H1 (cell line): ENCODE measurements around the gene ARMC10. TPM values are rescaled to one million over a fixed set of nuclear protein-coding genes. Genes with fewer than 3 reads are reported as not detected.

Experiments used
- CTCF ChIA-PET: fragments of 300-600 bp; sonication (Branson Sonifier 250); formaldehyde crosslinking; loops from one replicate; lab custom pipeline; 2021; ENCODE audit not compliant: partially characterized antibody; lab: Charles Lee
- POLR2A ChIA-PET: fragments of 300-600 bp; sonication (Branson Sonifier 250); formaldehyde crosslinking; loops from one replicate; lab custom pipeline; 2021; ENCODE audit warnings: inconsistent platforms; ENCODE audit not compliant: partially characterized antibody; lab: Charles Lee
- DNase-seq, 2 experiments: peaks; one replicate each; pipeline versions ENCODE4 v3.0.0 to v3.0.0-alpha.2; 2010 to 2022; ENCODE audit warnings: low spot score in 2 of 2, low read depth in 1 of 2, mixed read lengths in 1 of 2
- FAIRE-seq: peaks from 2 replicates; lab custom pipeline; 2011; peaks lifted over from hg19 to GRCh38; lab: Jason Lieb, UNC
- H2AFZ ChIP-seq: 2 replicates; pipeline ENCODE4 v1.8.1; 2012; ENCODE audit warnings: low read length, inconsistent platforms
- H2AK5ac ChIP-seq: 2 replicates; pipeline ENCODE4 v1.6.1; 2013; ENCODE audit warnings: low read depth, low read length
- H2BK120ac ChIP-seq: replicated peaks from 2 replicates; pipeline ENCODE3; 2013; ENCODE audit warnings: low read depth, low read length, inconsistent platforms
- H2BK12ac ChIP-seq: 2 replicates; pipeline ENCODE4 v1.6.1; 2013; ENCODE audit warnings: low read depth, low read length
- H2BK15ac ChIP-seq: 2 replicates; pipeline ENCODE4 v1.6.1; 2013; ENCODE audit warnings: low read length
- H2BK20ac ChIP-seq: 2 replicates; pipeline ENCODE4 v1.6.1; 2013; ENCODE audit warnings: low read length
- H2BK5ac ChIP-seq: 2 replicates; pipeline ENCODE4 v1.6.1; 2013; ENCODE audit warnings: low read depth, low read length
- H3K14ac ChIP-seq: 2 replicates; pipeline ENCODE4 v1.6.1; 2013; ENCODE audit warnings: inconsistent platforms; ENCODE audit not compliant: insufficient read length
- H3K18ac ChIP-seq: 2 replicates; pipeline ENCODE4 v1.6.1; 2013; ENCODE audit warnings: low read length; ENCODE audit errors: extremely low read depth
- H3K23ac ChIP-seq: 2 replicates; pipeline ENCODE4 v1.6.1; 2013; ENCODE audit warnings: inconsistent platforms; ENCODE audit not compliant: insufficient read length
- H3K23me2 ChIP-seq: 2 replicates; pipeline ENCODE4 v1.6.1; 2013; ENCODE audit warnings: low read depth, low read length
- H3K27ac ChIP-seq: 2 replicates; pipeline ENCODE4 v1.6.1; 2011; ENCODE audit warnings: low read depth, low read length, inconsistent platforms
- H3K27me3 ChIP-seq, 4 experiments: replicated peaks in 1 of 4; 1 replicate in 1 of 4; 2 replicates in 3 of 4; pipeline versions ENCODE4 v1.6.1 to v1.8.1; 2011 to 2013; ENCODE audit warnings: low read length in 3 of 4, mild to moderate bottlenecking in 3 of 4, inconsistent platforms in 2 of 4, mixed read lengths in 2 of 4, moderate library complexity in 1 of 4; ENCODE audit not compliant: control insufficient read depth in 3 of 4, insufficient read depth in 3 of 4; ENCODE audit errors: extremely low read depth in 1 of 4
- H3K36me3 ChIP-seq, 4 experiments: 2 replicates each; pipeline versions ENCODE4 v1.6.1 to v1.8.1; 2011 to 2013; ENCODE audit warnings: mild to moderate bottlenecking in 4 of 4, low read length in 3 of 4, moderate library complexity in 2 of 4, control low read depth in 1 of 4, inconsistent platforms in 1 of 4; ENCODE audit not compliant: insufficient read depth in 4 of 4, control insufficient read depth in 2 of 4
- H3K4ac ChIP-seq: replicated peaks from 2 replicates; pipeline ENCODE3; 2013; ENCODE audit warnings: low read length, low read depth, mixed read lengths, inconsistent platforms; ENCODE audit not compliant: insufficient read length
- H3K4me1 ChIP-seq, 4 experiments: replicated peaks in 1 of 4; 1 replicate in 1 of 4; 2 replicates in 3 of 4; pipeline versions ENCODE4 v1.6.1 to v1.8.1; 2011 to 2013; ENCODE audit warnings: low read length in 3 of 4, inconsistent platforms in 2 of 4, mixed read lengths in 1 of 4; ENCODE audit not compliant: insufficient read depth in 4 of 4, control insufficient read depth in 3 of 4
- H3K4me2 ChIP-seq, 2 experiments: 2 replicates each; pipeline versions ENCODE4 v1.6.1 to v1.8.1; 2011 to 2013; ENCODE audit warnings: low read depth in 2 of 2, low read length in 2 of 2, control low read depth in 1 of 2, inconsistent platforms in 1 of 2, mild to moderate bottlenecking in 1 of 2; ENCODE audit not compliant: insufficient read depth in 1 of 2
- H3K4me3 ChIP-seq, 4 experiments: fragments of 200-600, 300-600 bp in 1 of 4; sonication (generic), shearing (Covaris generic), sonication (Bioruptor Twin) in 1 of 4; 2 replicates each; pipeline versions ENCODE4 v1.5.1 to v1.8.1; 2011 to 2016; ENCODE audit warnings: low read length in 4 of 4, low read depth in 3 of 4, control low read depth in 2 of 4, inconsistent platforms in 2 of 4, mild to moderate bottlenecking in 2 of 4, mixed read lengths in 1 of 4, moderate library complexity in 1 of 4; ENCODE audit not compliant: insufficient read depth in 2 of 4; ENCODE audit errors: extremely low read depth in 1 of 4
- H3K56ac ChIP-seq: replicated peaks from 2 replicates; pipeline ENCODE3; 2013; ENCODE audit warnings: low read depth, mild to moderate bottlenecking, mixed read lengths, low read length, inconsistent platforms; ENCODE audit not compliant: insufficient read length
- H3K79me1 ChIP-seq: 2 replicates; pipeline ENCODE4 v1.6.1; 2013; ENCODE audit warnings: low read depth, low read length, control low read depth
- H3K79me2 ChIP-seq, 2 experiments: 2 replicates each; pipeline versions ENCODE4 v1.6.1 to v1.8.1; 2012 to 2013; ENCODE audit warnings: low read length in 2 of 2, mild to moderate bottlenecking in 2 of 2, inconsistent platforms in 1 of 2; ENCODE audit not compliant: insufficient read depth in 2 of 2, control insufficient read depth in 1 of 2
- H3K9ac ChIP-seq, 4 experiments: replicated peaks in 1 of 4; 1 replicate in 1 of 4; 2 replicates in 3 of 4; pipeline versions ENCODE4 v1.6.1 to v1.8.1; 2011 to 2013; ENCODE audit warnings: low read depth in 3 of 4, low read length in 3 of 4, control low read depth in 2 of 4, mild to moderate bottlenecking in 2 of 4, moderate library complexity in 2 of 4, inconsistent platforms in 1 of 4; ENCODE audit errors: extremely low read depth in 1 of 4
- H3K9me3 ChIP-seq, 2 experiments: 2 replicates each; pipeline versions ENCODE4 v1.6.1 to v1.8.1; 2012 to 2013; ENCODE audit warnings: mild to moderate bottlenecking in 2 of 2, moderate library complexity in 2 of 2, control low read depth in 1 of 2, inconsistent platforms in 1 of 2, low read depth in 1 of 2, low read length in 1 of 2, mixed read lengths in 1 of 2; ENCODE audit not compliant: insufficient read depth in 2 of 2
- H4K20me1 ChIP-seq, 2 experiments: replicated peaks in 1 of 2; 2 replicates each; pipeline versions ENCODE3 to v1.8.1; 2011 to 2013; ENCODE audit warnings: inconsistent platforms in 2 of 2, low read length in 2 of 2, mild to moderate bottlenecking in 1 of 2; ENCODE audit not compliant: insufficient read depth in 2 of 2, control insufficient read depth in 1 of 2
- H4K5ac ChIP-seq: 2 replicates; pipeline ENCODE4 v1.6.1; 2013; ENCODE audit warnings: low read length, low read depth, mixed read lengths, inconsistent platforms; ENCODE audit not compliant: insufficient read length
- H4K8ac ChIP-seq: 2 replicates; pipeline ENCODE4 v1.8.0; 2013; ENCODE audit warnings: mild to moderate bottlenecking, moderate library complexity, low read length, inconsistent platforms; ENCODE audit not compliant: insufficient read depth; ENCODE audit errors: extremely low read depth
- H4K91ac ChIP-seq: replicated peaks from 2 replicates; pipeline ENCODE3; 2013; ENCODE audit warnings: low read length, mixed read lengths, inconsistent platforms; ENCODE audit not compliant: insufficient read length
- ASH2L ChIP-seq: fragments of 200-600, 300-600 bp; sonication (generic); IDR thresholded peaks from one replicate; pipeline ENCODE4 v1.7.1; 2017; ENCODE audit warnings: low read length
- CBX8 ChIP-seq: fragments of 300-800, 300-1000 bp; sonication (generic); IDR thresholded peaks from 2 replicates; pipeline ENCODE4 v1.7.1; 2016; ENCODE audit warnings: low read depth, low read length, borderline replicate concordance
- HDAC6 ChIP-seq: IDR thresholded peaks from one replicate; pipeline ENCODE4 v1.7.1; 2012; ENCODE audit warnings: low read depth, mild to moderate bottlenecking, inconsistent platforms, low read length, moderate library complexity
- RBBP5 ChIP-seq: IDR thresholded peaks from 2 replicates; pipeline ENCODE4 v1.7.1; 2012; ENCODE audit warnings: low read depth, mild to moderate bottlenecking, inconsistent platforms, low read length, moderate library complexity, borderline replicate concordance
- ZNF274 ChIP-seq: IDR thresholded peaks from 2 replicates; pipeline ENCODE4 v1.7.0; 2012; ENCODE audit warnings: low read length, borderline replicate concordance; ENCODE audit errors: extremely low read depth
- WGBS, 2 experiments: shearing (Covaris generic) in 1 of 2; methylation state at CpG; one replicate each; pipeline versions ENCODE4 v1.1.6 to v1.1.7; 2013 to 2015; ENCODE audit warnings: low lambda C conversion rate in 2 of 2, mixed read lengths in 2 of 2, inconsistent platforms in 1 of 2, low coverage in 1 of 2, missing lambda C conversion rate in 1 of 2; ENCODE audit not compliant: insufficient replicate concordance in 2 of 2, insufficient coverage in 1 of 2, insufficient read length in 1 of 2; ENCODE audit errors: extremely low coverage in 1 of 2, missing lambda C conversion rate in 1 of 2; 5-methylcytosine and 5-hydroxymethylcytosine counted together
- long read RNA-seq, 2 experiments: library from RNA in 1 of 2; library from capped mRNA in 1 of 2; stranded (forward); transcript quantifications; one replicate each; pipeline ENCODE4 v2.0.0, GENCODE V29; 2021; ENCODE audit warnings: inconsistent platforms in 1 of 2
- polyA minus RNA-seq, 3 experiments: library from RNA; depleted of rRNA, polyadenylated mRNA; stranded (reverse); fragments of >200 nt; gene quantifications; 1 replicate in 2 of 3; 2 replicates in 1 of 3; pipeline ENCODE4 v1.2.3, GENCODE V29; 2011
- polyA plus RNA-seq, 7 experiments: library from polyadenylated mRNA; depleted of rRNA in 3 of 7; stranded (reverse) in 5 of 7; unstranded in 2 of 7; fragments of >200 nt in 5 of 7; fragments of 200-250 nt in 2 of 7; gene quantifications; 1 replicate in 5 of 7; 2 replicates in 1 of 7; 4 replicates in 1 of 7; pipeline versions ENCODE4 v1.2.1 to v1.2.3, GENCODE V29; 2011 to 2013; ENCODE audit warnings: missing spikeins in 2 of 7, mixed read lengths in 2 of 7
- total RNA-seq: library from RNA; stranded (reverse); fragmentation: NEBNext Ultra II Directional; extraction: Animal tissue kit (Norgen Biotek cat#: 25700); gene quantifications from 2 replicates; pipeline ENCODE4 v1.2.1, GENCODE V29; 2021
- TF ChIP-seq, protein P1 (sequence below): IDR thresholded peaks from 2 replicates; pipeline ENCODE4 v1.6.1; 2011; ENCODE audit warnings: low read depth, mild to moderate bottlenecking, low read length; ENCODE audit not compliant: insufficient read depth

ARMC10 gene
- total RNA-seq: 43.4 and 44.3 TPM in 2 replicates
- 12.1 and 16.4 TPM in 2 replicates for polyA plus RNA-seq (2011; rRNA removed)
- polyA plus RNA-seq (2011; cell fraction: cytosol; rRNA removed): 26.8 TPM
- 9.2 TPM for polyA plus RNA-seq (2011; cell fraction: nucleus; rRNA removed)
- polyA plus RNA-seq (2012, experiment 1 of 2): 20.8 to 32.6 TPM (median 23.7 TPM) in 4 replicates
- polyA plus RNA-seq (2012, experiment 2 of 2): 15.7 TPM
- polyA plus RNA-seq (2013, experiment 1 of 2): 19.5 TPM
- 20.3 TPM for polyA plus RNA-seq (2013, experiment 2 of 2)
- polyA minus RNA-seq (2011; rRNA and poly(A)+ RNA removed): 22.7 and 26.6 TPM in 2 replicates
- 27.0 TPM for polyA minus RNA-seq (2011; cell fraction: cytosol; rRNA and poly(A)+ RNA removed)
- polyA minus RNA-seq (2011; cell fraction: nucleus; rRNA and poly(A)+ RNA removed): 21.3 TPM
- long read RNA-seq, experiment 1, transcript ARMC10-202 (7 exons, 2,635 nt): minor isoform, 5 of 62 reads
- long read RNA-seq, experiment 1, transcript ARMC10-209 (5 exons, 2,347 nt): minor isoform, 7 of 62 reads
- long read RNA-seq, experiment 1, transcript ARMC10-208 (6 exons, 2,524 nt): major isoform, 22 of 62 reads
- long read RNA-seq, experiment 1, transcript ARMC10-205 (6 exons, 2,445 nt): minor isoform, 6 of 62 reads
- long read RNA-seq, experiment 1, partial matches to known transcripts: 5 of 62 reads
- long read RNA-seq, experiment 1, other reads (novel, unspliced or antisense): 16 of 62 reads
- long read RNA-seq, experiment 2, partial matches to known transcripts: 3 of 5 reads
- long read RNA-seq, experiment 2, other reads (novel, unspliced or antisense): 0 of 5 reads

DNA sequence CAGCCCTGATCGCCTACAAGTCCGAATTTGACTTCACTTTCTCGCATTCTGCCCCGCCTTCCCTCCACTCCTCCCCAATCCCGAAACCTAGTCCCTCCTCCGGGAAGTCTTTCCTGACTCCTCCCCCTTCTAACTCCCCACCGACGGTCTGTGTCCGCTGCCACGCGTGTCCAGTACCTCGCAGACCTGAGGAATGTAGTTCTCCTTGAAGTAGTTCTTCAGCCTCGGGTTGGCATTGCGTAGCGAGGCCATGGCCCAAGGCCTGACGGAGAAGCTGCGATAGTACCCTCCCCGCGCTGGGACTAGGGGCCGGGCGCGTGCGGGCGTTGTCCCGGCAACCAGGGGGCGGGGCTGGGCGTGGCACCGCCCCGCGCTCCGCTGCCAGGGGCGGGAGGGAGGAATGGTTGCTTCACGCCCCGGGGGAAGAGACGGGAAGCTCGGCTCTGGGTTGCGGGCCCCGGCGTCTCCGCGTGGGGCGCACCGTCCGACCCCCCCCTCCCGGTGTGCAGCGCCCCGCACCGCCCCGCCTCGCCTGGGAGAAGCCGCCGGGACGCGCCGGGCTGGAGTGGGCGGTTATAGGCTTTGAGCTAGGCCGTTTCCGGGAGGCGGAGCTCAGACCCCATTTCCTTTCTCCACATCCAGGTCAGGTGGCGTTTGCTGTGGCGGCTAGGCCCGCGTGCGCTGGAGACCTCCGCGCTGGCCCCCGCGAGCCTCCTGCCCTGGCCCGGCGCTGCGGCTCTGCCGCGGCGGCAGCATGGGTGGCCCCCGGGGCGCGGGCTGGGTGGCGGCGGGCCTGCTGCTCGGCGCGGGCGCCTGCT is at the start of gene ARMC10, which contains the start of gene FBXL13:
ARMC10 (plus strand) TSS at position 622 of the 818 bp plus-strand sequence; CDS start at position 755, 133 bp downstream.
FBXL13 (minus strand) TSS at position 278 of the 818 bp plus-strand sequence.
- Histone ChIP-seq H3K23ac (no peak within 1 kb of the TSS), H3K23me2 (peaks cover 10% of the 10 kb centered on the region), H3K4me3 (peak within 1 kb of the TSS; percentile 62 to 98 (median 94)), H2BK5ac (peak within 1 kb of the TSS; percentile 71; the same call in 1 of the 2 replicates), H3K14ac (no peak within 1 kb of the TSS), H3K27me3 (no peaks in the 10 kb centered on the region), H3K4me1 (peaks cover 0 to 3% (median 0%) of the 10 kb centered on the region in 4 experiments; a peak in 2 of 7 replicates), H3K79me2 (peaks cover 0 to 38% of the 10 kb centered on the region in 2 experiments; a peak in 2 of 4 replicates), H3K4me2 (peak within 1 kb of the TSS; percentile 83 to 90), H3K27ac (peak within 1 kb of the TSS; percentile 72), H2AFZ (peak within 1 kb of the TSS; percentile 99), H3K56ac (peak within 1 kb of the TSS; percentile 49), H4K5ac (no peak within 1 kb of the TSS), H3K9ac (peak within 1 kb of the TSS; percentile 58 to 83 (median 67)), H3K4ac (no peak within 1 kb of the TSS), H4K8ac (no peak within 1 kb of the TSS), H2BK20ac (no peak within 1 kb of the TSS), H4K91ac (no peak within 1 kb of the TSS), H3K9me3 (no peaks in the 10 kb centered on the region), H2BK120ac (no peak within 1 kb of the TSS), H3K18ac (peak within 1 kb of the TSS; percentile 48), H3K79me1 (no peaks in the 10 kb centered on the region; the same call in 1 of the 2 replicates), H4K20me1 (no peaks in the 10 kb centered on the region), H2AK5ac (no peak within 1 kb of the TSS), H2BK12ac (no peak within 1 kb of the TSS), H3K36me3 (no peaks in the 10 kb centered on the region; a peak in 1 of 8 replicates), H2BK15ac (no peak within 1 kb of the TSS)
- 2% methylated on average over 45 of the region's 83 CpGs; no CpG with 5 or more reads in 1 of the 2 experiments for WGBS, 2 experiments
- no peak for FAIRE-seq
- ChIA-PET CTCF (interaction anchor here (1.0 to 1.4 kb wide), 4 partner anchors 8 to 13 kb away, joined by 4 to 5 read pairs (median 4); no protein-coding TSS in a partner anchor), POLR2A (interaction anchor here (0.6 to 2.6 kb wide), 18 partner anchors 9 to 326 kb away, joined by 3 to 10 read pairs (median 4); partner anchors contain the start of genes FAM185A, LRRC17, NAPEPLD and PSMC2)
- DNase-seq: peak; percentile 47 to 95
- no peak for TF ChIP-seq CBX8
- TF ChIP-seq ZNF274: no peak
- TF ChIP-seq ASH2L: peak; percentile 88
- TF ChIP-seq RBBP5: peak; percentile 47; the same call in 1 of the 2 replicates
- TF ChIP-seq, protein P1, sequence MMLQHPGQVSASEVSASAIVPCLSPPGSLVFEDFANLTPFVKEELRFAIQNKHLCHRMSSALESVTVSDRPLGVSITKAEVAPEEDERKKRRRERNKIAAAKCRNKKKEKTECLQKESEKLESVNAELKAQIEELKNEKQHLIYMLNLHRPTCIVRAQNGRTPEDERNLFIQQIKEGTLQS: no peak
- no peak for TF ChIP-seq HDAC6
